ENCODE results near the gene GRIN1.

GRIN1 gene

GRCh38 chr9:137193771-137194170 is 54.8 kb downstream of the GRIN1 start:
- no peak for DNase-seq (ENCODE audit: low read depth, low spot score)

GRCh38 chr9:137194388-137194787 is 55.4 kb downstream of the GRIN1 start:
- DNase-seq (ENCODE audit: low read depth, low spot score), result no peak

- DNase-seq (ENCODE audit: low read depth, low spot score), result no peak
Observed at GRCh38 chr9:137194909-137195308, 56.0 kb downstream of the GRIN1 start.

GRCh38 chr9:137195525-137196220 is 56.7 kb downstream of the GRIN1 start:
- no peak for DNase-seq (ENCODE audit: low read depth, low spot score)

GRCh38 chr9:137198051-137198901 is 59.3 kb downstream of the GRIN1 start:
- DNase-seq (ENCODE audit: low read depth, low spot score), result no peak

- no peak for DNase-seq (ENCODE audit: low read depth, low spot score)
Observed at GRCh38 chr9:137198902-137199283, 59.9 kb downstream of the GRIN1 start.

GRCh38 chr9:137199411-137200121 is 60.6 kb downstream of the GRIN1 start:
- no peak for DNase-seq (ENCODE audit: low read depth, low spot score)

- peak; percentile 99 for DNase-seq (ENCODE audit: low read depth, low spot score)
Observed at GRCh38 chr9:137200311-137201204, 61.6 kb downstream of the GRIN1 start, which contains the start of gene TPRN. Gene TPRN, minus strand, starts transcription at chr9:137200741. Its CDS starts 30 bp downstream, at chr9:137200711.

GRCh38 chr9:137201205-137201868 is 62.4 kb downstream of the GRIN1 start:
- no peak for DNase-seq (ENCODE audit: low read depth, low spot score)

GRCh38 chr9:137202966-137203365 is 64.0 kb downstream of the GRIN1 start:
- DNase-seq (ENCODE audit: low read depth, low spot score), result no peak

- no peak for DNase-seq (ENCODE audit: low read depth, low spot score)
Observed at GRCh38 chr9:137204731-137205125, 65.8 kb downstream of the GRIN1 start.

GRCh38 chr9:137205126-137206069 is 66.4 kb downstream of the GRIN1 start, which contains the start of the genes NDOR1 and TMEM203:
Gene NDOR1, plus strand, starts transcription at chr9:137205700. Its CDS starts 78 bp downstream, at chr9:137205778.
Gene TMEM203, minus strand, starts transcription at chr9:137205648. Its CDS starts 234 bp downstream, at chr9:137205414.
- peak; percentile 91 for DNase-seq (ENCODE audit: low read depth, low spot score)

- DNase-seq (ENCODE audit: low read depth, low spot score), result no peak
Observed at GRCh38 chr9:137206602-137207001, 67.6 kb downstream of the GRIN1 start.

- no peak for DNase-seq (ENCODE audit: low read depth, low spot score)
Observed at GRCh38 chr9:137211532-137211931, 72.6 kb downstream of the GRIN1 start.

- no peak for DNase-seq (ENCODE audit: low read depth, low spot score)
Observed at GRCh38 chr9:137212520-137212919, 73.6 kb downstream of the GRIN1 start.

GRCh38 chr9:137213160-137214060 is 74.5 kb downstream of the GRIN1 start:
- no peak for DNase-seq (ENCODE audit: low read depth, low spot score)

GRCh38 chr9:137214620-137215019 is 75.7 kb downstream of the GRIN1 start:
- no peak for DNase-seq (ENCODE audit: low read depth, low spot score)

Data from activated naive CD8-positive, alpha-beta T cell treated with anti-CD3 and anti-CD28 coated beads, Interleukin-2, amount 50 U/mL, for 16 hours (primary cell).